Nasal cavity respiratory epithelium epithelial cell of viscerocranial mucosa (primary cell): ENCODE data around the gene CDHR1. TPM values are rescaled to one million over a fixed set of nuclear protein-coding genes. Genes with fewer than 3 reads are reported as not detected.

Source experiments
- total RNA-seq: library from RNA; depleted of rRNA; stranded (reverse); fragments of >200 nt; gene quantifications from 2 replicates; pipeline ENCODE4 v1.2.3, GENCODE V29; 2014

Gene CDHR1
- total RNA-seq = 0.68 and 2.8 TPM in 2 replicates

DNA sequence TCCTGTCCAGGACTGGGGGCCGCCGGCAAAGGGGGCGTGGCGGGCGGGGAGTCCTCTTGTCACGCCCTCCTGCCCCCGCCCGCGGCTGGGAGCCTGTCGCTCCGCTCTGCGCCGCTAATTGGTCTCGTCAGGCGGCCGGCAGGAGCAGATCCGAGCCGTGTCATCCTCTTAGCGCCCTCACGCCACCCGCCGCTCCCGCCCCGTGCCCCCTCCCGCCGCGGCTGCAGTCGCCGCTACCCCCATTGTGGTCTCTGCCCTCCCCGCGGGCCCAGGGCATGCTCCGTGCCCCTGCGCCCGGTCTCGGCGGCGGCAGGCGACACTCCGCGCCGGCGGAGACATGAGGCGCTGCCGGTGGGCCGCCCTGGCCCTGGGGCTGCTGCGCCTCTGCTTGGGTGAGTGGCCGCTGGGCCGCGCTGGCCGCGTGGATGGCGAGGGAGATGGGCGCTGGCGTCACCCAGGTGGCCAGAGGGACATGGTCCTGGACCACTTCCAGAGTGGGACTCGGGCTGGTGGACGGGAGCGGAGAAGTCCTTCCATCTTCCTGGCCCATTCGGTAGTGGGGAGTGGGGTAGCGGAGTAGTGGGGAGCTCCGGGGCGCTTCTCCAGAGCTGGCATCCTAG, at the start of gene CDHR1:
Gene CDHR1, plus strand, starts transcription at position 114 of the 620 bp plus-strand sequence. Its CDS starts 224 bp downstream, at position 338.

GRCh38 chr10:84173501-84173929, 20.8 kb upstream of the CDHR1 start, which contains the start of gene GPR15LG:
TSS of gene GPR15LG (plus strand) at chr10:84173801. CDS start at chr10:84173852, 51 bp downstream.

DNA sequence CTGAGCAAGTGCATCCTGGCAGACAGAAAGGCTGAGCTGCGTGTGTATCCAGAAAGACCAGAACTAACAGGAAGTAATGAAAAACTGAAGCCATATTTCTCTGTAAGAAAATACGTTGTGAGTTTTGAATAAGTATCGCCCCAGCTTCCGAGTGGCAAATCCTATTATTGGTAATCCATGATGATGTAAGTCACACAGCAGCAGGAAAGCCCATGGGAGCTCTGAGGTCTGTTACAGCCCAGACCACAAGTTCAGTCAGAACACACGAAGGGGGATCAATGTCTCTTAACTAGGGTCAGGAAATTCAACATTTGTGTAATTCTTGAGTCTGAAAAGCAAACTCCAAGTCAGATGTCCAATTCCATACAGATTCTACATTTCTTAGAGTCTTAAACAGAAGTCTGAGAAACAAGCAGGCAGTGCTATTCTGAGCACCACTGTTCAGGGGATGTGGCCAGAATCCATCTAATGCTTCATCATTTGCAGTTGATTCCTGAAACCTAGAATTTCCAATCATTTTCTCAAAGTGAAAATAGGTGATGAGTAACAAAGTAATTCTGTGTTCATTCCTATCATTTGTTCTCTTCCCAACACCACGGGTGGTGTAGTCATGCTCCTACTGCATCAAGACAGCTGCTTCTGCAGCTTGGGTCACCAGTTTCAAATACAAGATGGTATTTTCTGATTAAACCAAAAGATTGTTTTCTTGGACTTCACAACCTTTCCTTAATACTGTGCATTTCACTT, 31.3 kb downstream of the CDHR1 start, which contains the start of gene LRIT2:
Gene LRIT2, minus strand, starts transcription at position 118 of the 747 bp plus-strand sequence. Its CDS starts 24 bp downstream, at position 94.

GRCh38 chr10:84241185-84241790, 47.0 kb downstream of the CDHR1 start, which contains the start of gene LRIT1:
TSS of gene LRIT1 (minus strand) at chr10:84241546. CDS start at chr10:84241439, 107 bp downstream.

DNA sequence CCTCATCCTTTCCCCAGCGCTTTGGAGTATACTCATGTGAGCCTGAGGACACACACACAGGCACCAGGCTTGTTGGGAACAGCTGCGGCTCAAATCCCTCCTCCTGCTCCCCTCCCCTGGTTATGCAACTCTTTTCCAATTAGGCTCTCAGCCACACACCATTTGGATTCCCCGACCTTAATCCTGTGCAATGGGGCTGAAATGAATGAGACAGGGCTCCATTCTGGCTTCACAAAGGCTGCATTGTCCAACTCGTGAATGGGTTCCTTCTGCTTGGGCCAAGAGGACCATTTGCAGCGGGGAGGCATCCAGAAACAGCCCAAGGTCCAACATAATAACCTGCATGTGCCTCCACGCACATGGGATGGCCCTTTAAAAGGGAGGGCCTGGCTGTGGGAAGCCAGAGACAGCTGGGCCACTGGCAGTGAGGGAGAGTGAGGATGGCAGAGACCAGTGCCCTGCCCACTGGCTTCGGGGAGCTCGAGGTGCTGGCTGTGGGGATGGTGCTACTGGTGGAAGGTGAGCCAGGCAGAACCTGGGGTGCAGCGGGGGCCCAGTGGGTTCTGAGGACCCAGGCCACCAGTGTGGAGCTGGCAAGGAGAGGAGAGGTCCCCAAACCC, 50.4 kb downstream of the CDHR1 start, which contains the start of gene RGR:
Gene RGR, plus strand, starts transcription at position 403 of the 620 bp plus-strand sequence. Its CDS starts 38 bp downstream, at position 441.

Other genes starting within 250 kb of the CDHR1 start
- gene GHITM, start 55.0 kb upstream of the CDHR1 start, total RNA-seq = 281 and 395 TPM in 2 replicates
- gene GPR15LG, start 20.7 kb upstream of the CDHR1 start, total RNA-seq = under 0.01 and 1.2 TPM in 2 replicates
- not detected in 2 replicates for gene LRIT2, start 31.0 kb downstream of the CDHR1 start, total RNA-seq
- not detected in 2 replicates for gene LRIT1, start 47.0 kb downstream of the CDHR1 start, total RNA-seq
- not detected in 2 replicates for gene RGR, start 50.5 kb downstream of the CDHR1 start, total RNA-seq
- 30.4 and 47.0 TPM in 2 replicates for gene CCSER2, start 134.1 kb downstream of the CDHR1 start, total RNA-seq